Measurements from ENCODE around the gene XYLT1.

The XYLT1 gene

DNA sequence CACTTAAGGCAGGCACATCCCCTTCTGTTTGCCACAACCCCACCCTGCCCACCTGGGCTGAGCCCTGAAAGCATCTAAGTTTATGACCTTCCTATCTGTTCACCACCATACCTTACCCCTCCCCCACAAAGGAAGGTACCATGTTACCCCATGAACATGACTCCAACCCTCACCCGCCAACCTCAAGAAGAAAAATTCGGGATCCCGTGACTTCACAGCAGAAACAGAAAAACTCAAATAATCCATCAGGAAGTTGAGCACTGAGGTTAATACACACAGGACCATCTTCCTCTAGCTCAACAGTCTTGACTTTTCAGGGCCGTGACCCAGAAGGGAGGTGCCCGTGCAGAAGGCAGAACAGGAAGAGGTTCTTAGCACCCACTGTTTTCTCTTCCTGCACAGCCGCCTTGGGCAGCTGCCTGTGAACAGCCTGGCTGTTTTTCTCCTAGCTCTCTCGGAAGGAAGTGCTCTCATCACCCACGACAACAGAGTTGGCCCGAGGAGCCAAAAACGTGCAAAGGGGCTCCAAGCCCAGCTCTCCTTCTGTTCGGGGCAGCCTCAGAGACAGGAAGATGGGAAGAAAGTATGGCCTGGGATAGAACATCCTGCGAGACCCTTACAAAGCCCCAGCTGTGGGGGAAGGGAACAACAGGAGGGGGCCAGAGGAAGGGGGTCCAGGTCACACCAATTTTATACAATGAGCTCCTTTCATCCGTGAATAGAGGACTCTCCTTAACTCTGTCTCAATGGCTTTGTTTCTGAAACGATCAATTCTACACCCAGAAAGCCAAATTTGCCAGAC, 101.1 kb downstream of the XYLT1 start:
- DNase-seq = peak; percentile 85

DNA sequence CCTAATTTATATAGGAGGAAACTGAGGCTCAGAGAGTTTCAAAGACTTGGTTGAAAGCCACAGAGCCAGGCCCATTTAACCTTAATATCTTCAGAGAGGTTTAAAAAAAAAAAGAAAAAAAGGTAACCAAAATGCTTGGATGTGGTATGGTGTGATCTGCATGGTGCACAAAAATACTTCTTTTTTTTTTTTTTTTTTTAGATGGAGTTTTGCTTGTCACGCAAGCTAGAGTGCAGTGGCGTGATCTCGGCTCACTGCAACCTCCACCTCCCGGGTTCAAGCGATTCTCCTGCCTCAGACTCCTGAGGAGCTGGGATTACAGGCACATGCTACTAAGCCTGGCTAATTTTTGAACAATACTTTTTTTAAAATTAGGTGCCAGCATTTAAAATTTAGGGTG, 101.8 kb downstream of the XYLT1 start:
- no peak for DNase-seq

DNA sequence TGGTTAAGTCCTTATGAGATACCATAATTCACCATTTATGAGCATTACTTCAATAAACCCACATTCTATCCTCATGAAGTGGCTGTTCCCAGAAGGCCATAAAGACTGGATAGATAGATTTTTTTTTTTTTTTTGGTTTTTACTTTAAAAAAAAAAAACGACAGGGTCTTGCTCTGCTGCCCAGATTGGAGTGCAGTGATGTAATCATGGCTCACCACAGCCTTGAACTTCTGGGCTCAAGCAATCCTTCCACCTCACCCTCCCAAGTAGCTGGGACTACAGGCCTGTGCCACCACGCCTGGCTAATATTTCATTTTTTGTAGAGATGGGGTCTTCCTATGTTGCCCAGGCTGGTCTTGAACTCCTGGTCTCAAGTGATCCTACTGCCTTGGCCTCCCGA, 102.3 kb downstream of the XYLT1 start:
- no peak for DNase-seq

DNA sequence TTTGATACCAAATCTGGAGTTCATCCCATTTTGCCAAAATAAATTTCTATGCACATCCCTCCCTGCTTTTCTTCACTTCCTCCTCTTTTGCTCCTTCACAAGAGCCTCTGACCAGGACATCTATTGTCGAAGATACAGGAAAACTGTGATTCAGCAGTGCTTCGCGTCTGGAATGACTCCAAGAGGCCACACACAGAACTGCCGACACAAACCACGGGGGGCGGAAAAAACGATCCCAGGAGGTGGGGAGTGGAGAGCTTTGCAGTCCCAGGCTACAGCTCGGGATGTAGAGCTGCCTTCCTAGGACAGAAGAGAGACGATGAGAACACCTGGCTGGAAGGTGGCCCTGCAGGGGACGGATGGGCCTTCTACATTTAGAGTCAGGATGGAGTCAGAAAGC, 102.8 kb downstream of the XYLT1 start:
- no peak for DNase-seq

DNA sequence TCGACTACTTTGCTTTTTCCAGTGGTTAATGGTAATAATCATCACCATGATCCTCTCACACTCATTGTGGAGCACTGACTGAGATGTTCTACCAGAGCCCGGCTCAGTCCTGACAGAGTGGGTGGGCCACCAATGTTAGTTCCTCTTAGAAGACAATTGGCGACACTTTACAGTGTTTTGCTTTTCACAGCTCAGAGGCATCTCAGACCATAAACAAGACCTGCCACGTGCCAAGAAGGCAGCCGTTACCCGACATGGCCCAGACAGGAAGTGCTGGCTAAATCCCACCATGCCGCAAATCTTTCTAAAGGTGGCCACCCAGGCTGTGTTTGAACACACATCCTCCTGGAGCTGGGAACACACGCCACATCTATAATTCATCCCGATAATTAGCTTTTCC, 103.7 kb downstream of the XYLT1 start:
- DNase-seq = no peak

DNA sequence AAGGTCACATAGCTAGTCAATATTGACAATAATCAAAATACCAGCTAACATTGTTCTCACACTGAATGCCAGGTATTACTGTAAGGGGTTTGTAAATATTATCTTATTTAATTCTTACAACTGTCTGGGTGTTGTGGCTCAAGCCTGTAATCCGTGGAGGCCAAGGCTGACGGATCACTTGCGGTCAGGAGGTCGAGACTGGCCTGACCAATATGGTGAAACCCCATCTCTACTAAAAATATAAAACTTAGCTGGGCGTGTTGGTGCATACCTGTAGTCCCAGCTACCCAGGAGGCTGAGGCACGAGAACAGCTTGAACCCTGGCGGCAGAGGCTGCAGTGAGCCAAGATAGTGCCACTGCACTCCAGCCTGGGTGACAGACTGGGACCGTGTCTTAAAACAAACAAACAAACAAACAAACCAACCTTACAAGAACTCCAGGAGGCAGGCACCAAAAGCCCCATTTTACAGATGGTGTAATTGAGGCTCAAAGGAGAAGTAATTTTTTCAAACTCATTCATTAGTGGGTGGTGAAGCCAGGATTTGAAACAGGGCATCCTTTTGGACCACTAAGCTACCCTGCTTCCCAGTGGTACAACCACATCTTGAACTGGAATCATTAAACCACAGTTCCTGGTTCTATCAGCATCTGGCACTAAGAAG, 104.3 kb downstream of the XYLT1 start:
- DNase-seq = no peak

DNA sequence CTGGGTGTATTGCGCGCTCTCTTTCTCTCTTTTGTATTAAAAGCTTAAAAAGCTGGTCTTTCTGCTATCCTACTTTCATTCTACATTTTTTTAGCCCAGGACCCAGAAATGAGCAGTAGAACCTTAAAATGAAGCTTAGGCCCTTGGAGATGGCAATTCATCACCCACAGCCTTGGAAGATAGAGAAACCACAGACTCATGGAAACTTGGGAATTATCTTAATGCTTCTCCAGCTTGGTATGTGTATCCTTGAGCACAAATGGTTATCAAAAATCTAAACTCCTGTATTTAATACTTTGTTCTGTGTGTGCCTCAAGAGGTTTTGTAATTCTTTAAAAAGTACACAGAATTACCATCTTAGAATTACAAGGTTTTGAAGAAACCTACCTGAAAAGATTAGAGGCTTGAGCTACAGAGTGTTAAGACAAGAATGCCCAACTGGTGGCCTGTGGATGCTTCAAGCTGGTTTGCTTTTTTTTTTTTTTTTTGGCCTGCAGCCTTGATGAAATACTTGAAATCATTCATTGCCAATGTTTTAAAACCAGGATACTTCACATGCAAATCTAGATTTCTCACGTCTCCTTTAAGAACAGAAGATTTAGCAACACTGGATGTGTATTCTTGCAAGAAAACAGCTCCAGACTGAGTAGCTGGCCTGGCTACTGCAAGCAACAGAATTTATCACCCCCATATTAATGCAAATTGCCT, 105.0 kb downstream of the XYLT1 start:
- no peak for DNase-seq

DNA sequence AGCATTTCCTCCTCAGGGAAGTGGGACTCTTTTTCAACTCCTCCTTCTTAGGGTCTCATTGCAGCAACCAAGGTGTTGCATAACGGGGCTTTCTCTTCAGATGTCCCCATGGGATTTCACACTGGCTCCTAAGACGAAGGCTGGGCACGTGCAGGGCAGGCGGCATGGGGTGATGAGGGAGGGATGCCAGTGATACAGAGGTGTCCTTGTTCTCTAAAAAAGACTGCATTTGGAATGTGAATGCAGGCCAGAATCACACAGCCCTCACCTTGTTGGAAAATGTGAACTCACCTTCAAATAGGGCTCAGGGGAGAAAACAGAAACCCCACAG, 105.6 kb downstream of the XYLT1 start:
- DNase-seq = no peak

DNA sequence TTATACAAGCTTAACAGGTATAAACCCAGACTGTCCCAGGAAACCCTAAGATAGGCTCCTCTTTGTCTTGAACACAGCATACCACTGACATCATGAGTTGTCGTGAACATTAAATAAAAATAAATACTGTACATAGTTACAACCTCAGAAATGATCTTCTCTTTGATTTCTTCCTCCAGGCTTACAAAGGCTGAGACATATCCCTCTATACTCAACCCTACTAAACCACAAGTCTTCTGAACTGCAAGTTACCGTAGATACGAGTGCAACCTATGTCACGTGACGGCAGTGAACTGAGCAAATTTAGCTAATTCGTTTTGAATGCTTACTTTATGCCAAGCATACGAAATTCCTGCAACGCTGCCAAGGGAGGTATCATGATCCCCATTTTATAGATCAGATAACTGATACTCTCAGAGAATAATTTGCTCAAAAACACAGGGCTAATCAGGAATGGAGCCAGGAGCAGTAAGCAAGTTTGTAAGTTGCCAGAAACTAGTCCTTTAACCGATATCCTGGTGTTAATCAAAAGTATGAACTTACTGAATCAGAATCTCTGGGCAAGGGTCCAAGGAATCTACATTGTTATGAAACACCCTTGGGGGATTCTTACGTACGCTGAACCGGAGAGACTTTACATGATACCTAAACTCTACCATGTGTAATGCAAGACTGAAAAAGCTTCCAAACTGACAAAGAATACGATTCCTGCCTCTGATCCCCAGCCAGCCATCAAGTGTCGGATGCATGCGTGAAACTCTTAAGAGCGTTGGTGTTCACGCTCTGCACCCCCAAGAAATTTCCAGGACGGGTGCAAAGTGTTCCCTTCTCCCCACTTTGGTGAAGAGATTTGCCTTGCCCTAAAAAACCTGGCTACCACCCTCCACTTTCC, 106.2 kb downstream of the XYLT1 start:
- DNase-seq = peak; percentile 77

DNA sequence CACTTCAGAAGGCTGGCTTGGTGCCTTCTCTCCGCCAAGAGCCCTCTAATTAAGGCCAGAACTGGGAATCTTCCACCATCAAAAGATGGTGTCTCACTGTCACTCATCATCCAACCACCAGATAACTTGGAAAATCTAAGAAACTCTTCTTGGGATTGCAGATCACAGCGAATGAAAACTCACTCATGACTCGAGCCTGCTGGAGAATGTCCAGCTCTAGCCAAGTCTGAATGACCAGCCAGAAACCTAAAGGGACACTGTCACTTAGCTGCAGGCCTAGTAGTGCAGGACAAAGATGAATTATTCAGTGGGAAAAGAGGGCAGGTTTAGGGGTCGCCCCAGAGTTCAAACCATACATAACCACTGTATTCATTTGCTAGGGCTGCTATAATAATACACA, 107.8 kb downstream of the XYLT1 start:
- DNase-seq = no peak

DNA sequence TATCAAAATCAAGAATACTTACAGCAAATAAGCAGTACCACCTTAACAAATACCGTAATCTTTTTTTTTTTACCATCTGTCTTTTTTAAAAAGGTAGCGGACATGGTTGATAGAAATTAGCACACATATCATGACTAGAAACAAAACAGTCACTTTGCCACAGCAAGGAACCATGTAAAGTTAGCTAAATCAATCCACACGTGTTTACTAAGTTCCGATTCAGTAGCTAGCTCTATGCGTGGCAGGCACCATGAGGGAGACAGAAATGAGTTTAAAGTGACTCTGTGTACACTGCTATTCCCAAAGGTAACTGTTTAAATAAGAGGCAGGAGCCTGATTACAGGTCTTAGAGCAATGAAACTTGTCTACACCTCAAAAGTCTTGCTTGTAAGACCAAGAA, 108.6 kb downstream of the XYLT1 start:
- no peak for DNase-seq

DNA sequence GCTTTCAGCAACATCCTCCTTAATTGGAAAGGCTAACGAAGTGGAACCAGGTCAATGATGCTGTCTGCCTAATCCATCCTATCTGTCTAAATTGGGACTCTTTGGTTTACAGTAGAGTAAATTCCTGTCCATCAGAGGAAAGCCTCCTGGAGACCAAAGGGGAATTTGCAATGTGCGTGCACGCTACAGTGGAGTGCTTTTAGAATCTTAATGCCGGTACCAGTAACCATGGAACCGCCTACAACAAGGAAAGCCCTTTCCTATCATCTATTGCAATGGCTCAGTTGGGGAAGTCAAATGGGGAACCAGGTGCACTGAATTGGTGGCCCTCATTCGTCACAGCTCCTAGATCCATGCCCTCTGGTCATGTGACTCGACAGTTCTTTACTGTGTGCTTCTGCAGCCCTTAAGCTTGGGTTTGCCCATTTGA, 110.1 kb downstream of the XYLT1 start:
- DNase-seq = no peak

DNA sequence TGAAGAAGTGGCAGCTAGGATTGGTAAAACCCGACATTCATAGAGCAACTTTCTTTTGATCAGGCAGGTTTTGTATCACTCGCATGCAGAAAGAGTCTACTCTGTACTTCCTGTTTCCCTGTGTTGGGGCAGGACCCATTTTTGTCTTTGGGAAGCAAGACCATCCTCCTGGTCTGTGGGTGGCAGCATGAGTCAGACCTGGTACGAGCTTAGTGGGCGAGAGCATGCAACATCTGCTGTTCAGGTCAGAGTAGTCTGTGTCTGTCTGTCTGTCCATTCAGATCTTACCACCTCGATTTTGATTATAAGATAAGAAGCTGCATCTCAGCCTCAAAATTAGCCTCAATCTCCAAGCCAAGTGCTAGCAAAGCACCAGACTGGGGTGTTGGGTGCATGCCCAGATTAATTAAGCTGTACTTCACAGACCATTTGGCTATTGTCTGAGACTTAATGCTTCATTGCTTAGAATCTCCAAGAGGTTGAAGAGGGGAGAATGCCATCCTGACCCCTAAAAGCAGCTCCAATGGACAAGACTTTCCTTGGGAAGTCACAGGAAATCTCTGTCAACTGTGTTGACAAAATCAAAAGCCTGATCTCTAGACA, 110.9 kb downstream of the XYLT1 start:
- peak; percentile 84 for DNase-seq

DNA sequence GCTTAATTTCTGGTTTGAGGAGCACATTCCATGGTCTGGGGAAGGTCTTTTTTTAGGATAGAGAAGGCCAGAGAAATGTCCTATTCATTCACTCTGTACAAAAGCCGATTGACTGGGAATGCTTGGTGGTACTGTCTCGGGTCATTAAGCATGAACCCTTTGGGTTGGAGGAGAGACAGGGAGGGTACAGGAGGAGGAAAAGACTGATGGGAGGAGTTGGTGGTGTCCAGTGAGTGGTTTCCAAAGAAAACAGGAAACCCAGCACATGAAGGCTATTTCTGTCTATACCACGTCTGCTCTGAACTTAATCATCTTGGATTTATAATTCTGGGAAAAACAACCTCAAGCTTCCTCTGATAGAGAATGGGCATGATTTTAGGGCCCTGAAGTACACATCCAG, 111.9 kb downstream of the XYLT1 start:
- DNase-seq = no peak

DNA sequence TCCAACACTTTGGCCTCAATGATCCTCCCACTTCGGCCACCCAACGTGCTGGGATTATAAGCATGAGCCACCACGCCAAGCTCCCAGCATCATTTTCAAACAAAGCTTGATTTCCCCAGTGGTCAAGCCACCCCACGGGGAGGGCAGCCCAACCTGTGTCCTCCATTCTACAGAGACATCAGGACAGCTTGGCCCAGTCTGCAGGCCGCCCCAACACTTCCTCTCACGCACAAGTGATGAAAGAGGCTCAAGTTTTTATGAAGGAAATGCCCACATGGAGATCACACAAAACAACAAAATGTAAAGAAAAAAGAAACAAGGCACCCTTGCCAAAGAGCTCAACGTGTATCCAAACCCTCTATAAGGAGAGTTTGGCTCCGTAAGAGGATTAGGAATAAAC, 112.4 kb downstream of the XYLT1 start:
- no peak for DNase-seq

DNA sequence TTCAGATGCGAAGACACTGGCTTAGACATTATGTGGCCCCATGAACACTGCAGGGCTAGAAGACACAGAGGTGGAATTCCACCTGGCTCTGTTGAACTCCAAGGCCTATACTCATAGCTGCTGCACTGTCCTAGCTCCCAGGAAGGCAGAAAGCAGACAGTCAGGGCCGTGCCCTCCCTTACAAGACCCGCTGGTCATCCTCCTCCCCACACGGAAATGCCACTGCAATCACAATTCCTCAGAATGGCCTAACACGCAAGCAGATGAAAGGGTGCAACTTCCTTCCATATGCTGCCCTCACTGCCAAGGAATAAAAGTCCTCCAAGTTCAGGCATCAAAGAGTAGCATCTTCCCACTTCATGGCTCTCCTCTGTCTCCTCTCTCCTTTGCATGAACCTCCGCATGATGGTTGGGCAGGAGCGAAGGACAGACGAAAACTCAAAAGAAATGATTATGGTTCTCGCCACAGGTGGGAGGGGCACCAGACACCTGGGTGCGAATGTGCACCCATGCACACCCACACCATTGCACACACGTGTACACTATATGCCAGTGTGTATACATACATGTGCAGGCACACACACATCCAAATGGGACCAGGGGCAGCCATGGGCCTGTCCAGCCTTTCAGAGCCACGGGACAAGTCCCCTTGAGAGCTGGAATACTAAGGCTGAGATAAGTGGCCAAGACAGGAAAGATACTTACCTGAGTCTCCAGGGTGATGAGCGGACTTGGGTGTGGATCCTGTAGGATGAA, 113.3 kb downstream of the XYLT1 start:
- no peak for DNase-seq

DNA sequence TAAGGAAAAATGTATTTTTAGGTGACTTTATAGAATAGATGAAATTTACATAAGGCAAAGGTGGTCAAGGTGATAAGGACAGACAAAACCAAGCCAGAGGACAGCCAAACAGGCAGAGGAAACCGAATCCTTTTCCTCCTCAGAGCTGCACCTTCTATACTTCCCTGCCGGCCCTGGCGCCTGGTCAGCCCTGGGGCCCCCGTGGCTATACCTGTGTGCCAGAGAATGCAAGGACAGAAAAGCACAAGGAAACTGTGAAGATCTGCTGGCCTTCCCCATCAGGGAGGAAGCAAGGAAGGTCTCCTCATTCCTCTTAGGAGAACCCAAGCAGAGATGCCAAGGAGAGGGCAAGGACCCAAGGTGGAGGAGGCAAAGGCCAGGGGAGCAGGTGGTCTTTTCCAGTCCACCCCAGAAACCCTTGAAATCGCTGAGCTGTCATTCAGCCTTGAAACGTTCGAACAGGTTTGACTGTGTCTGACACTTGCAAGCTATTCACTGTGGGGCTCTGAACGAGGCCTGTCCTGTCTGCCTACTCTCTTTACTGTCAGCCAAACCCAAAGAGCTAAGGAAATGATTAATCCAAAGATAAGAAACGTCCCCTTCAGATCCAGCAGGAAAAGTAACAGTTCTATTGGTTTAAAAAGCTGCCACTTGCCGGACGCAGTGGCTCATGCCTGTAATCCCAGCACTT, 114.4 kb downstream of the XYLT1 start:
- DNase-seq = no peak

DNA sequence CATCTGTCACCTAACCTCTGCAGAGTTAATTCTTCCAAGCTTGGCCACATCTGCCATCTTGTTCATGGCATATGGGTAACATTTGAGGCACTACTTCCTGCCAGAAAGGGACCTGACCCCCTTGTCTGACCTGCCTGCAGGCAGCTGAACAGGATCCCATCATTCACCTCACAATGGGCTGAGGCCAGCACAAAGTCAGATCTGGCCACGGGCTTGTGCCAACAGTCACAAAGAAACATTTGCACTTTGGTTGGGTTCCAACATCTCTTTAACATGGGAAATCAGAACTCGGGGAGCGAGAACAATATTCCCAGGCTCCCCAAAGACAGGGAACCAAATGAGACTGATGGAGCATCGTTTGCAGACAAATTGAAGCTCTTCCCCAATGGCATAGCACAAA, 116.1 kb downstream of the XYLT1 start:
- no peak for DNase-seq

DNA sequence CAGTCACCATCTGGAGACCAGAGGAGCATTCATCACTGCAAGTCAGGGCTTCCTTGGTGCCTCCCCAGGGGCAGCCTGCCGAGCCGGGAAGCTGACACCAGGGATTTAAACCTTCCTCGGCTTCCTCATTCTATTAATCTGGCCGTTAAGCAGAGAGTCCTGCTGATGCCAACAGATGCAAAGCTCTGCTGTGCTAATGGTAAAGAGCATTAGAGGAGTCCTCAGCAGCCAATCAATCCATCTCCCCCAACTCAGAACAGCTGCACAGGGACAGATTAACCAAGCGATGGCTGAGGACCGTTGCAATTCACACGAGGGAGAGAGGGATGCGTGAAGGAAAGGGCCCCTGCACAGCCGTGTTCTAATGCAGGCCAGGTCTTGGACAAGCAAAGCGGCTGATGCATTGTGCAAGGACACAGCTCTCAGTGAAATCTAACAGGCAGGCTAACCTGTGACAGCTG, 116.6 kb downstream of the XYLT1 start:
- no peak for DNase-seq

DNA sequence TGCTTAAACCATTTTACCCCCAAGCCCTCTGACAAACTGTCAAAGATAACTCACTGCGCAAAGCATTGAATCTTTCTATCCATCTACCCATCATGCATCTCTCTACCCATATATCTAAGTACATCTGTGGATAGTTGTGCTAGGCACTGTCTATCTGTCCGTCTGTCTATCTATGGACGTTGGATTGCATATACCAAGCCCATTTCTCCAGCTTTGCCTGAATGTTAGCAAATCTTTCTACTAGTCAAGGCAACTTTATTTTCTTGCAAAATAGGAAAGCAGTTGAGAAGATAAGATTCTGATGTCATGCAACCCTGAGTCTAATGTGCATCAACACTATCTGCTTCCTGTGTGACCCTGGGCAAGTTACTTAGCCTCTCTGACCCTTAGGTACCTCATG, 117.2 kb downstream of the XYLT1 start:
- no peak for DNase-seq

DNA sequence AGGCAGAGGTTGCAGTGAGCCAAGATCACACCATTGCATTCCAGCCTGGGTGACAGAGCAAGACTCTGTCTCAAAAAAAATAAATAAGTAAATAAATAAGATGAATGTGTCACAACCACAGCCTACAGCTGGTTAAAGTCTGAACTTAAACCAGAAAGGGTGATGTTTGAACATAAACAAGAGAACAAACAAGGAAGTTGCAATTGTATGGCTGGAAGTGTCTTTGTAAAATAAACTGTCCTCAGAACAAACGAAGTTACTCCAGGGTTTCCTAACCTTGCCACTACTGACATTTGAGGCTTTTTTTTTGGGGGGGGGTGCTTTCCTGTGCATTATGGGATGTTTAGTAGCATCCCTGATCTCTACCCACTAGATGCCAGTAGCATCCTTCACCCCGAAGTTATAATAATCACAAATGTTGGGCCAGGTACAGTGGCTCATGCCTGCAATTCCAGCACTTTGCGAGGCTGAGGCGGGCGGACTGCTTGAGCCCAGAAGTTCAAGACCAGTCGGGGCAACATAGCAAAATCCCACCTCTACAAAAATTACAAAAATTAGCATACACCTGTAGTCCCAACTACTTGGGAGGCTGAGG, 119.2 kb downstream of the XYLT1 start:
- DNase-seq = no peak

Measured in activated effector memory CD4-positive, alpha-beta T cell treated with anti-CD3 and anti-CD28 coated beads, Interleukin-2, amount 50 U/mL, for 16 hours (primary cell).